CD4-positive, alpha-beta memory T cell (primary cell): ENCODE results near the gene TSC2. TPM values are rescaled to one million over a fixed set of nuclear protein-coding genes. Genes with fewer than 3 reads are reported as not detected.
"Not testable (repeated sequence)": the region's sequence is repeated elsewhere in the genome, so short reads cannot be mapped to it uniquely, and the experiment has no call there.

Experiments used
- CTCF ChIA-PET: fragments of 350-600 bp; sonication (Branson Sonifier 250); formaldehyde crosslinking; loops from one replicate; lab custom pipeline; 2021; ENCODE audit warnings: inconsistent platforms; ENCODE audit not compliant: partially characterized antibody; lab: Charles Lee
- POLR2A ChIA-PET: fragments of 350-600 bp; sonication (Branson Sonifier 250); formaldehyde crosslinking; loops from one replicate; lab custom pipeline; 2021; ENCODE audit not compliant: partially characterized antibody; lab: Charles Lee
- DNase-seq, 5 donors: peaks; one replicate each; pipeline versions ENCODE4 v3.0.0 to v3.0.0-alpha.2; 2020 to 2022; ENCODE audit warnings: mixed read lengths in 1 of 5
- H3K27ac ChIP-seq: one replicate; pipeline ENCODE4 v1.7.0; 2013; ENCODE audit warnings: low read depth, low read length
- H3K27me3 ChIP-seq: 2 replicates; pipeline ENCODE4 v1.7.0; 2013; ENCODE audit warnings: mild to moderate bottlenecking, low read length, moderate library complexity; ENCODE audit not compliant: insufficient read depth
- H3K36me3 ChIP-seq: 2 replicates; pipeline ENCODE4 v1.7.0; 2013; ENCODE audit warnings: mild to moderate bottlenecking, low read length, moderate library complexity; ENCODE audit not compliant: insufficient read depth
- H3K4me1 ChIP-seq: 2 replicates; pipeline ENCODE4 v1.7.0; 2013; ENCODE audit warnings: mild to moderate bottlenecking, low read length, moderate library complexity; ENCODE audit not compliant: insufficient read depth
- H3K4me3 ChIP-seq, 2 donors: one replicate each; pipeline ENCODE4 v1.7.0; 2013; ENCODE audit warnings: low read length in 2 of 2, mild to moderate bottlenecking in 1 of 2
- H3K9me3 ChIP-seq, 2 donors: one replicate each; pipeline ENCODE4 v1.7.0; 2013; ENCODE audit warnings: low read length in 2 of 2, control low read depth in 1 of 2; ENCODE audit not compliant: control insufficient read depth in 1 of 2
- H3K27ac Mint-ChIP-seq, 7 donors: one replicate each; pipeline ENCODE4 v1.8.0; 2020 to 2021; ENCODE audit warnings: mixed read lengths in 7 of 7, mild to moderate bottlenecking in 6 of 7, inconsistent platforms in 3 of 7, moderate library complexity in 3 of 7
- H3K27me3 Mint-ChIP-seq, 2 donors: one replicate each; pipeline ENCODE4 v1.8.0; 2020 to 2021; ENCODE audit warnings: mixed read lengths in 2 of 2
- H3K36me3 Mint-ChIP-seq, 2 donors: one replicate each; pipeline ENCODE4 v1.8.0; 2020 to 2021; ENCODE audit warnings: mixed read lengths in 2 of 2, inconsistent platforms in 1 of 2, mild to moderate bottlenecking in 1 of 2
- H3K4me1 Mint-ChIP-seq, 4 donors: one replicate each; pipeline ENCODE4 v1.8.0; 2020 to 2021; ENCODE audit warnings: mixed read lengths in 4 of 4, mild to moderate bottlenecking in 1 of 4
- H3K4me3 Mint-ChIP-seq, 8 donors: one replicate each; pipeline ENCODE4 v1.8.0; 2020 to 2021; ENCODE audit warnings: mixed read lengths in 8 of 8, mild to moderate bottlenecking in 7 of 8, moderate library complexity in 6 of 8, inconsistent platforms in 3 of 8
- H3K9me3 Mint-ChIP-seq, 8 donors: one replicate each; pipeline ENCODE4 v1.8.0; 2020 to 2021; ENCODE audit warnings: mixed read lengths in 8 of 8, mild to moderate bottlenecking in 5 of 8, inconsistent platforms in 3 of 8, moderate library complexity in 1 of 8
- intact Hi-C: fragments of 100-400 bp; cut with micrococcal nuclease; formaldehyde crosslinking; loops from one replicate; pipeline ENCODE4 v1.15.1; 2023
- polyA plus RNA-seq, 2 donors: library from polyadenylated mRNA; unstranded; fragments of 300-500 nt; fragmentation: Illumina TruSeq; gene quantifications; one replicate each; pipeline ENCODE4 v1.2.3, GENCODE V29; 2021
- total RNA-seq, 2 experiments: library from RNA; stranded (reverse); gene quantifications; one replicate each; pipeline ENCODE4 v1.2.3, GENCODE V29; 2021

Gene TSC2
- total and polyA plus RNA-seq, 4 experiments from 2014 or later: 20.7 to 177 (median 104) TPM

- Histone ChIP-seq H3K27ac (peak within 1 kb of the TSS; percentile 93), H3K36me3 (no peaks in the 10 kb centered on the region), H3K4me3 (peak within 1 kb of the TSS; percentile 62 to 91), H3K27me3 (no peaks in the 10 kb centered on the region), H3K9me3 (no peaks in the 10 kb centered on the region), H3K4me1 (peaks cover 39% of the 10 kb centered on the region)
- Mint-ChIP-seq H3K27me3 (no peaks in the 10 kb centered on the region), H3K36me3 (peaks cover 0 to 6% of the 10 kb centered on the region in 2 donors), H3K9me3 (no peaks in the 10 kb centered on the region), H3K4me3 (peak within 1 kb of the TSS; percentile 88 to 95 (median 92)), H3K27ac (peak within 1 kb of the TSS; percentile 92 to 98 (median 98)), H3K4me1 (peaks cover 23 to 44% (median 33%) of the 10 kb centered on the region in 4 donors)
- intact Hi-C loops: loop anchor here (1.0 to 5.0 kb wide), 2 partner anchors 18 to 37 kb away; partner anchors contain the start of genes NTHL1 and TSC2
- DNase-seq: peak; percentile 76 to 82 (median 80)
- ChIA-PET CTCF (no interaction called here), POLR2A (interaction anchor here (1.0 to 3.0 kb wide), 7 partner anchors 18 to 145 kb away, joined by 3 to 29 read pairs (median 5); partner anchors contain the start of genes MSRB1, PKD1, RPS2 and SYNGR3)
Measured at GRCh38 chr16:2009791-2010510, 37.8 kb upstream of the TSC2 start, which contains the start of gene ZNF598. Gene ZNF598, minus strand, starts transcription at chr16:2009821.

- ChIA-PET POLR2A (interaction anchor here (0.6 to 1.5 kb wide), 3 partner anchors 143 to 1483 kb away, joined by 3 read pairs; partner anchors contain the start of gene TRAF7), CTCF (interaction anchor here (0.7 to 2.5 kb wide), 3 partner anchors 8 to 143 kb away, joined by 3 to 11 read pairs (median 6); no protein-coding TSS in a partner anchor)
- H3K9me3 ChIP-seq, H3K27ac ChIP-seq, H3K36me3 Mint-ChIP-seq, H3K4me3 Mint-ChIP-seq, H3K27me3 Mint-ChIP-seq, intact Hi-C loops, DNase-seq, H3K4me3 ChIP-seq, H3K27me3 ChIP-seq, H3K9me3 Mint-ChIP-seq, H3K36me3 ChIP-seq: not testable (repeated sequence)
- peak overlapping the region in 1 of 7 donors; percentile 60 for H3K27ac Mint-ChIP-seq
- H3K4me1 Mint-ChIP-seq: peaks cover 18 to 31% (median 24%) of the 10 kb centered on the region in 4 donors
- peaks cover 34% of the 10 kb centered on the region for H3K4me1 ChIP-seq
Measured at GRCh38 chr16:2011726-2012125, 36.1 kb upstream of the TSC2 start.

- intact Hi-C loops: no loop called here
- H3K27ac Mint-ChIP-seq: no peak overlapping the region
Measured at GRCh38 chr16:2013527-2013926, 34.3 kb upstream of the TSC2 start.

GRCh38 chr16:2015117-2015946 is 32.5 kb upstream of the TSC2 start:
- no peak overlapping the region for H3K27ac Mint-ChIP-seq
- ChIA-PET CTCF (interaction anchor here (1.0 to 1.2 kb wide), 4 partner anchors 11 to 125 kb away, joined by 3 to 7 read pairs (median 3); no protein-coding TSS in a partner anchor), POLR2A (no interaction called here)

More at GRCh38 chr16:2013527-2013926, 34.3 kb upstream of the TSC2 start:
- Mint-ChIP-seq H3K4me3 (no peak overlapping the region), H3K27me3 (peaks cover 1 to 3% of the 10 kb centered on the region in 2 donors), H3K36me3 (peaks cover 0 to 2% of the 10 kb centered on the region in 2 donors), H3K9me3 (no peaks in the 10 kb centered on the region), H3K4me1 (peaks cover 8 to 13% (median 9%) of the 10 kb centered on the region in 4 donors)
- no peaks in the 10 kb centered on the region for H3K36me3 ChIP-seq
- no peaks in the 10 kb centered on the region for H3K9me3 ChIP-seq
- H3K4me3 ChIP-seq: no peak overlapping the region
- peaks cover 16% of the 10 kb centered on the region for H3K4me1 ChIP-seq
- no peak for DNase-seq
- POLR2A ChIA-PET: interaction anchor here (2.2 kb wide), 1 partner anchor 141 kb away, joined by 6 read pairs; the partner anchor contains the start of gene TRAF7
- CTCF ChIA-PET: interaction anchor here (0.9 to 2.5 kb wide), 5 partner anchors 9 to 141 kb away, joined by 3 to 11 read pairs (median 7); no protein-coding TSS in a partner anchor
- no peak overlapping the region for H3K27ac ChIP-seq
- no peaks in the 10 kb centered on the region for H3K27me3 ChIP-seq

GRCh38 chr16:2015947-2016208 is 31.9 kb upstream of the TSC2 start:
- no peak overlapping the region for H3K4me3 Mint-ChIP-seq
- no peak overlapping the region for H3K27ac ChIP-seq
- no peak overlapping the region for H3K4me3 ChIP-seq
- H3K27ac Mint-ChIP-seq: no peak overlapping the region
- ChIA-PET POLR2A (no interaction called here), CTCF (interaction anchor here (0.9 to 1.1 kb wide), 2 partner anchors 125 to 135 kb away, joined by 3 to 7 read pairs; no protein-coding TSS in a partner anchor)
- intact Hi-C loops: no loop called here
- H3K36me3 Mint-ChIP-seq: no peaks in the 10 kb centered on the region
- no peaks in the 10 kb centered on the region for H3K9me3 ChIP-seq
- peaks cover 8 to 11% of the 10 kb centered on the region in 2 donors for H3K27me3 Mint-ChIP-seq
- no peaks in the 10 kb centered on the region for H3K4me1 ChIP-seq
- H3K9me3 Mint-ChIP-seq: no peaks in the 10 kb centered on the region
- H3K36me3 ChIP-seq: no peaks in the 10 kb centered on the region
- peaks cover 8% of the 10 kb centered on the region for H3K27me3 ChIP-seq
- DNase-seq: no peak
- peaks cover 0 to 2% (median 0%) of the 10 kb centered on the region in 4 donors for H3K4me1 Mint-ChIP-seq

More at GRCh38 chr16:2015117-2015946, 32.5 kb upstream of the TSC2 start:
- Mint-ChIP-seq H3K9me3 (no peaks in the 10 kb centered on the region), H3K27me3 (peaks cover 8% of the 10 kb centered on the region in 2 donors), H3K4me3 (no peak overlapping the region), H3K4me1 (peaks cover under 1 to 2% (median 2%) of the 10 kb centered on the region in 4 donors), H3K36me3 (no peaks in the 10 kb centered on the region)
- Histone ChIP-seq H3K4me3 (no peak overlapping the region), H3K9me3 (no peaks in the 10 kb centered on the region), H3K27ac (no peak overlapping the region), H3K36me3 (no peaks in the 10 kb centered on the region), H3K27me3 (peaks cover 2% of the 10 kb centered on the region), H3K4me1 (peaks cover 4% of the 10 kb centered on the region)
- no peak for DNase-seq
- intact Hi-C loops: no loop called here

- Histone ChIP-seq H3K4me1 (no peaks in the 10 kb centered on the region), H3K9me3 (no peaks in the 10 kb centered on the region), H3K27me3 (peaks cover 9% of the 10 kb centered on the region), H3K27ac (no peak overlapping the region), H3K36me3 (no peaks in the 10 kb centered on the region), H3K4me3 (no peak overlapping the region)
- Mint-ChIP-seq H3K4me3 (no peak overlapping the region), H3K9me3 (no peaks in the 10 kb centered on the region), H3K27me3 (peaks cover 8 to 13% of the 10 kb centered on the region in 2 donors), H3K4me1 (peaks cover 0 to 2% (median 0%) of the 10 kb centered on the region in 4 donors), H3K27ac (no peak overlapping the region), H3K36me3 (no peaks in the 10 kb centered on the region)
- POLR2A ChIA-PET: no interaction called here
- DNase-seq: no peak
- intact Hi-C loops: no loop called here
- CTCF ChIA-PET: interaction anchor here (0.9 to 1.6 kb wide), 4 partner anchors 12 to 134 kb away, joined by 3 to 7 read pairs (median 4); no protein-coding TSS in a partner anchor
Measured at GRCh38 chr16:2016407-2016922, 31.3 kb upstream of the TSC2 start.
